ENCODE results near the gene THOC7.

GRCh38 chr3:63817225-63817624, 46.4 kb downstream of the THOC7 start:
- TF ChIP-seq POLR2A (IDR thresholded peaks at IDR 0.05; ENCODE audit: low read depth, low read length) (no peak), POLR2AphosphoS5 (IDR thresholded peaks at IDR 0.05; ENCODE audit: low read depth, low read length) (no peak)

All from GM12892 (cell line).